A549 (cell line): ENCODE data around the gene LGR4. TPM values are rescaled to one million over a fixed set of nuclear protein-coding genes. Genes with fewer than 3 reads are reported as not detected.

Source experiments
- ATAC-seq, 2 experiments: fragments of 200-7000 bp in 1 of 2; fragments of >200 bp in 1 of 2; cut with Nextera tagmentation in 1 of 2; cut with Tn5 transposase in 1 of 2; 3 replicates each; pipeline versions ENCODE4 v1.8.0 to v1.9.1; 2018 to 2020; ENCODE audit warnings: mild to moderate bottlenecking in 1 of 2, moderate library complexity in 1 of 2
- CTCF ChIA-PET: fragments of 300-600 bp; sonication (Branson Sonifier 250); formaldehyde crosslinking; extraction: SDS; loops from one replicate; lab custom pipeline; 2021; ENCODE audit warnings: antibody characterized with exemption, inconsistent platforms; lab: Yijun Ruan, JAX
- POLR2A ChIA-PET: fragments of 350-600 bp; formaldehyde crosslinking; extraction: SDS; loops from one replicate; lab custom pipeline; 2021; ENCODE audit warnings: antibody characterized with exemption, inconsistent platforms; lab: Yijun Ruan, JAX
- DNase-seq, 2 experiments: peaks; one replicate each; pipeline versions ENCODE4 v3.0.0 to v3.0.0-alpha.2; 2011 to 2016; ENCODE audit warnings: low read depth in 1 of 2, low spot score in 1 of 2
- FAIRE-seq: peaks from 2 replicates; lab custom pipeline; 2011; peaks lifted over from hg19 to GRCh38; lab: Jason Lieb, UNC
- H3K27ac ChIP-seq, 2 experiments: fragments of >200 bp; sonication (Bioruptor Twin); formaldehyde crosslinking; 3 replicates each; pipeline ENCODE4 v1.5.1; 2016 to 2017
- H3K4me1 ChIP-seq: fragments of >200 bp; sonication (Bioruptor Twin); formaldehyde crosslinking; 3 replicates; pipeline ENCODE4 v1.6.1; 2016
- H3K4me2 ChIP-seq: fragments of >200 bp; sonication (Bioruptor Twin); formaldehyde crosslinking; 3 replicates; pipeline ENCODE4 v1.6.1; 2016
- H3K4me3 ChIP-seq: fragments of >200 bp; sonication (Bioruptor Twin); formaldehyde crosslinking; 3 replicates; pipeline ENCODE4 v1.5.1; 2016
- H3K9me3 ChIP-seq: fragments of >200 bp; sonication (Bioruptor Twin); formaldehyde crosslinking; 3 replicates; pipeline ENCODE4 v1.6.1; 2016
- BCL3 ChIP-seq: fragments of >200 bp; sonication (Bioruptor Twin); formaldehyde crosslinking; IDR thresholded peaks from 3 replicates; pipeline ENCODE4 v1.6.1; 2016
- BHLHE40 ChIP-seq: IDR thresholded peaks from 2 replicates; pipeline ENCODE4 v1.6.1; 2012; ENCODE audit warnings: low read depth, low read length, inconsistent platforms
- CBX2 ChIP-seq: fragments of 200-600 bp; sonication (generic); IDR thresholded peaks from 2 replicates; pipeline ENCODE4 v1.6.1; 2016; ENCODE audit warnings: low read depth, mild to moderate bottlenecking, borderline replicate concordance
- CBX8 ChIP-seq: fragments of 200-600 bp; sonication (generic); IDR thresholded peaks from 2 replicates; pipeline ENCODE4 v1.6.1; 2016
- EHMT2 ChIP-seq: fragments of 200-600 bp; sonication (generic); IDR thresholded peaks from 2 replicates; pipeline ENCODE4 v1.6.1; 2016; ENCODE audit warnings: antibody characterized with exemption, low read depth, mild to moderate bottlenecking, moderate library complexity
- EP300 ChIP-seq, 2 experiments: fragments of >200 bp; sonication (Bioruptor Twin); formaldehyde crosslinking; IDR thresholded peaks; 2 replicates in 1 of 2; 3 replicates in 1 of 2; pipeline ENCODE4 v1.6.1; 2016 to 2017
- ESRRA ChIP-seq: fragments of 150-350 bp; IDR thresholded peaks from 2 replicates; pipeline ENCODE4 v1.6.1; 2014; ENCODE audit warnings: mild to moderate bottlenecking, low read length, borderline replicate concordance
- FOXS1 ChIP-seq: fragments of 250-450 bp; sonication (Bioruptor Pico); IDR thresholded peaks from 2 replicates; pipeline ENCODE4 v1.5.0; 2020; ENCODE audit warnings: mild to moderate bottlenecking, moderate library complexity
- HMGXB4 ChIP-seq: fragments of 250-450 bp; sonication (Bioruptor Pico); IDR thresholded peaks from 2 replicates; pipeline ENCODE4 v1.5.0; 2021; ENCODE audit warnings: mild to moderate bottlenecking, moderate library complexity, borderline replicate concordance
- HOXB13 ChIP-seq: fragments of 250-450 bp; sonication (Bioruptor Pico); IDR thresholded peaks from 2 replicates; pipeline ENCODE4 v1.5.0; 2020; ENCODE audit warnings: low read depth, mild to moderate bottlenecking, moderate library complexity
- HOXB5 ChIP-seq: fragments of 250-450 bp; sonication (Bioruptor Pico); IDR thresholded peaks from 2 replicates; pipeline ENCODE4 v1.5.0; 2020; ENCODE audit warnings: mild to moderate bottlenecking, moderate library complexity
- MAFK ChIP-seq: fragments of 450-650 bp; IDR thresholded peaks from 2 replicates; pipeline ENCODE4 v1.6.1; 2014; ENCODE audit not compliant: partially characterized antibody
- NR3C1 ChIP-seq: fragments of >200 bp; sonication (Bioruptor Twin); formaldehyde crosslinking; IDR thresholded peaks from 3 replicates; pipeline ENCODE4 v1.6.1; 2017
- PBX3 ChIP-seq: IDR thresholded peaks from 2 replicates; pipeline ENCODE4 v1.6.1; 2012
- REST ChIP-seq: fragments of 200-600 bp; sonication (generic); IDR thresholded peaks from 2 replicates; pipeline ENCODE4 v1.6.1; 2016; ENCODE audit warnings: antibody characterized with exemption, mild to moderate bottlenecking, moderate library complexity
- RFX5 ChIP-seq: fragments of 450-650 bp; IDR thresholded peaks from 2 replicates; pipeline ENCODE4 v1.7.1; 2014; ENCODE audit warnings: antibody characterized with exemption, mild to moderate bottlenecking, moderate library complexity
- RNF2 ChIP-seq: fragments of 200-600 bp; sonication (generic); IDR thresholded peaks from 2 replicates; pipeline ENCODE4 v1.6.1; 2016; ENCODE audit warnings: low read depth, mild to moderate bottlenecking, antibody characterized with exemption, moderate library complexity, borderline replicate concordance
- SMC3 ChIP-seq: fragments of >200 bp; sonication (Bioruptor Twin); formaldehyde crosslinking; IDR thresholded peaks from 3 replicates; pipeline ENCODE4 v1.6.1; 2018; ENCODE audit warnings: inconsistent platforms
- SREBF2 ChIP-seq: fragments of 450-650 bp; IDR thresholded peaks from 2 replicates; pipeline ENCODE4 v1.6.1; 2014; ENCODE audit warnings: mild to moderate bottlenecking, moderate library complexity
- WGBS: methylation state at CpG from one replicate; pipeline ENCODE4 v1.1.6; 2017; ENCODE audit errors: missing lambda C conversion rate; 5-methylcytosine and 5-hydroxymethylcytosine counted together
- polyA plus RNA-seq, 4 experiments: library from polyadenylated mRNA; depleted of rRNA in 3 of 4; stranded (reverse); fragments of >200 nt; fragmentation: RNase III in 1 of 4; extraction: RNeasy Plus Mini Kit Qiagen cat#74134 plus additional on column Dnase treatment in 1 of 4; gene quantifications; 2 replicates in 3 of 4; 3 replicates in 1 of 4; pipeline ENCODE4 v1.2.3, GENCODE V29; 2011 to 2017

Gene LGR4
- polyA plus RNA-seq, 2 of the 4 experiments (the other 2 are of a cell fraction) = 41.2 to 130 TPM

- no peak for FAIRE-seq
- Histone ChIP-seq H3K9me3 (no peaks in the 10 kb centered on the region), H3K4me1 (peaks cover 61% of the 10 kb centered on the region), H3K27ac (no peak overlapping the region), H3K4me3 (no peak overlapping the region), H3K4me2 (no peak overlapping the region)
- 90% methylated on average over 4 of the region's 4 CpGs for WGBS
- CTCF ChIA-PET = interaction anchor here (1.3 to 3.0 kb wide), 2 partner anchors 16 to 40 kb away, joined by 5 to 13 read pairs; no protein-coding TSS in a partner anchor
- peak in 1 of 2 experiments; percentile 22; a peak in 3 of 6 replicates for ATAC-seq
- DNase-seq = no peak
- POLR2A ChIA-PET = no interaction called here
- TF ChIP-seq BCL3 (no peak), FOXS1 (no peak), CBX2 (no peak), EP300 (IDR thresholded peaks at IDR 0.05) (no peak), ESRRA (no peak), SREBF2 (no peak), CBX8 (no peak), RFX5 (no peak), HMGXB4 (CRISPR knock-in tag) (no peak), NR3C1 (no peak), MAFK (no peak), PBX3 (no peak), HOXB5 (no peak), BHLHE40 (no peak)
Measured at GRCh38 chr11:27445625-27446024, 27.0 kb downstream of the LGR4 start.

GRCh38 chr11:27444801-27445215 lies 27.8 kb downstream of the LGR4 start:
- ChIA-PET CTCF (interaction anchor here (1.0 to 3.0 kb wide), 5 partner anchors 13 to 149 kb away, joined by 3 to 13 read pairs (median 3); no protein-coding TSS in a partner anchor), POLR2A (no interaction called here)
- Histone ChIP-seq H3K4me3 (no peak overlapping the region), H3K9me3 (no peaks in the 10 kb centered on the region), H3K4me2 (peak overlapping the region; percentile 11; the same call in 2 of the 3 replicates), H3K27ac (no peak overlapping the region), H3K4me1 (peaks cover 61% of the 10 kb centered on the region)
- ATAC-seq = peak in 1 of 2 experiments; percentile 43; a peak in 3 of 6 replicates
- TF ChIP-seq EHMT2 = no peak
- no peak for TF ChIP-seq REST
- TF ChIP-seq BCL3 = no peak
- TF ChIP-seq HOXB13 (CRISPR knock-in tag) = no peak
- TF ChIP-seq SMC3 = no peak
- no peak for TF ChIP-seq RNF2
- 41% methylated on average over 2 of the region's 2 CpGs for WGBS
- no peak for DNase-seq
- no peak for FAIRE-seq
